ENCODE measurements around the gene USP22.

GRCh38 chr17:21043296-21044232 is 753 bp upstream of the USP22 start:
- TF ChIP-seq CTCF (IDR thresholded peaks at IDR 0.05) (peak; percentile 84 to 95 (median 89)), POLR2A (IDR thresholded peaks at IDR 0.05) (peak in 2 of 4 donors; percentile 11 to 54)

Measured in esophagus squamous epithelium (tissue), 4 donors.